NCI-H2196 (cell line): ENCODE results near the gene NUDT16.
"Not testable (repeated sequence)": the region's sequence is repeated elsewhere in the genome, so short reads cannot be mapped to it uniquely, and the experiment has no call there.

Experiments
- DNase-seq: peaks from one replicate; lab custom pipeline; 2025; ENCODE audit not compliant: unreplicated experiment; lab: John Stamatoyannopoulos, UW

Gene NUDT16

DNA sequence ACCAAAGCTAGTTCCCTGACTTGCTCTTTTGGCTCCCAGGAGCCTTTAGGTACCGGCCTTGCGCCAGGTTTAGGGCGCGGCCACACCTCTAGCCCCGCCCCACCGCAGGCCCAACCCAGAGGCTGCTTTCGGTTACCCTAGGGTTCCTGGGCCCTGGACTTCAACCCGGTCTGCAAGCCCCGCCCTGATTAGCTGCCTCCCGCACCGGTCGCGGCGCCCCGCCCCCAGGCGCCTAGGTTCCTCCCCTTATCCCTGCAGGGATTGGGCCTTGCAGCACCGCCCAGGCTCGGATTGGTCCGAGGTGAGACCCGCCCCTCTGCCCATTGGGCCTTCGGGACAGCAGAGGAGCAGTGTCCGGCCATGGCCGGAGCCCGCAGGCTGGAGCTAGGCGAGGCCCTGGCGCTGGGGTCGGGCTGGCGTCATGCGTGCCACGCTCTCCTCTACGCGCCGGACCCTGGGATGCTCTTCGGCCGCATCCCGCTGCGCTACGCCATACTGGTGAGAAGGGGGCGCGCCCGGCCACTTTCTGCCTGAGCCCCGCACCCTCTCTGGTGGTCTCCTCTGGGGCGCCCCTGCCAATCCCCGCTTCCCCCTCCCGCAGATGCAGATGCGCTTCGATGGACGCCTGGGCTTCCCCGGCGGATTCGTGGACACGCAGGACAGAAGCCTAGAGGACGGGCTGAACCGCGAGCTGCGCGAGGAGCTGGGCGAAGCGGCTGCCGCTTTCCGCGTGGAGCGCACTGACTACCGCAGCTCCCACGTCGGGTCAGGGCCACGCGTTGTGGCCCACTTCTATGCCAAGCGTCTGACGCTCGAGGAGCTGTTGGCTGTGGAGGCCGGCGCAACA is at the start of gene NUDT16:
NUDT16 (plus strand) TSS at position 330 of the 847 bp plus-strand sequence; CDS start at position 361, 31 bp downstream.
- DNase-seq: peak; percentile 100

- no peak for DNase-seq
Observed at GRCh38 chr3:131338948-131339640, 42.5 kb upstream of the NUDT16 start.

- DNase-seq: no peak
Observed at GRCh38 chr3:131341761-131342160, 39.8 kb upstream of the NUDT16 start.

DNA sequence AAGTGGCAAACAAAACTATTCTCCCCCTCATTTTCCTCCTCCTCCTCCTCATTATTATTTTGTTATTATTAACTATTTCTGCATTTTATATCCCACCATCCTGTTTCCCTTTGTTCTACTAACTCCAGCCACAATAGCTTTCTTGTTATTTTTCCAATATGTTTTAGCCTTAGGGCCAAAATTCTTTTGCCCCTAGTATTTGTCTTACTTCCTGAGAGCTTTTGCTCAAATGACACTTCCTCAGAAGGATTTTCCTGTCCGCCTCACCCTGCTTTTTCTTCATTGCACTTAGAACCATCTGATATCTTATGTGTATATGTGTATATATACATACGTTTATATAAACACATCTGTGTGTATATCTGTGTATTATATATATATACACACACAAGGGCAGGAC is 32.7 kb upstream of the NUDT16 start:
- no peak for DNase-seq

DNA sequence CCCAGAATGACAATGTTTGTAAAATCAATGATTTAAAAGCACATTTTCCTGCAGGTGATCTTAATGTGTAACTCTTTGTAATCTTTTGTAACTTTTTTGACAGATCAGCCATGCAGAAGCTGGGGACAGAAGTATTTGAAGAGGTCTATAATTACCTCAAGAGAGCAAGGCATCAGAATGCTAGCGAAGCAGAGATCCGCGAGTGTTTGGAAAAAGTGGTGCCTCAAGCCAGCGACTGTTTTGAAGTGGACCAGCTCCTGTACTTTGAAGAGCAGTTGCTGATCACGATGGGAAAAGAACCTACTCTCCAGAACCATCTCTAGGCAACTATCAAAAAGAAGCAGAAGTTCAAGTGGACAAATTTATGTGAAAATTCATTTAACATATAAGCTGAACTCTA is 32.1 kb upstream of the NUDT16 start:
- no peak for DNase-seq

DNA sequence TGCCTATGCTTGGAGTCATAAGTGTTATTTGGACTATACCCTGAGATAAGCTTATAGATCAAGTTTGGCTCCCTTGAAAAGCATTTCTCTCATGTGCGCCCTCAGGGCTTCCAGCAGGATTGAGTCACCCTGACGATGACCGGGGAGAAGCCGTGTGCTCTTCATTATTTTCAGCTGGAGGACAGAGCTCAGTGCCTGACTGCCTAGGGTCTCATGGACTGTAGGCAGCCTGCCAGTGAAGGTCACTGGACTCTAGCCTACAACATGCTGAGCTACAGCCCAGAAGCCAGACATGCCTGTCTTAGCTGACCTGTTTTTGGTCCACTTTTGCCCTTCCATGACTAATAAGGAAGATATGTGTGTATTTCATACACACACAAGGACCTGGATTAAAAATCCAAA is 31.6 kb upstream of the NUDT16 start:
- DNase-seq: no peak

- no peak for DNase-seq
Observed at GRCh38 chr3:131350506-131350905, 31.1 kb upstream of the NUDT16 start.

DNA sequence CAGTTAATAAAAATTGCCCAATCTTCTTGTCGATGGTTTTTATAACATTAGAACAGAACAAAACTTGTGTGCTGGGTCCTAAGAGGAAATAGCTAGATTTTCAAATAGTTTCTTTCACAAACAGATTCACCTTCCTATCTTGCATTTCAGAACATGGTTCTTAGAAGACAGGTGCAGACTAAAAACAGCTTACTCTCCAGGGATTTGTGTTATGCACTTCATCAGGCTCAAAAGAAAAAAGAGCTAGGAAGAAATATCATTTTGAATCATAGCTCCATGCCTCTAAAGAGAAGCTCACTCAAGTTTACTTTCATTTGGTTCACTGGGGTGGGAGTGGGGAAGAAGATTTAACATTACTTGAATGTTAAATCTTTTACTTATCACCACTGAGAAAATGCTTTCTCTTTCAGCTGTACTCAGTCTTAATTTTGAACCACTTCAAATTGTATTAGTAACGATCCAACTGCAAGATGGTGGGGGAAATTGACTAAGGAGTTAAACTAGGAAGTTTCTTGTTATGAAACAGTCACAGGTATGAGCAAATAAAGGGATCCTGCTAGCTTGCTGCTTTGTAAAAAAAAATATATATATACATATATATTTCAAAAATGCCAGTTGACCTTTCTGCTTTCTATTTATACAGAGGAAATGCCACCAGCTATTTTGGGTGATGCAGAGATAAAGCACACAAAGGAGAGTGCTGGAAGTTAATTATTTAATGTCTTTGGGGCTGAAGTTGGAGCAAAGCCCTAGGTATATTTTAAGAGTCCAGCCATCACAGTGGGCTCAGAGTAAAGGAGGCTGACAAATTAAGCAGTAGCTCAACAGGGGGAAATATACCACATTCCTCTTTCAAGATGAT is 28.3 kb upstream of the NUDT16 start:
- DNase-seq: no peak

DNA sequence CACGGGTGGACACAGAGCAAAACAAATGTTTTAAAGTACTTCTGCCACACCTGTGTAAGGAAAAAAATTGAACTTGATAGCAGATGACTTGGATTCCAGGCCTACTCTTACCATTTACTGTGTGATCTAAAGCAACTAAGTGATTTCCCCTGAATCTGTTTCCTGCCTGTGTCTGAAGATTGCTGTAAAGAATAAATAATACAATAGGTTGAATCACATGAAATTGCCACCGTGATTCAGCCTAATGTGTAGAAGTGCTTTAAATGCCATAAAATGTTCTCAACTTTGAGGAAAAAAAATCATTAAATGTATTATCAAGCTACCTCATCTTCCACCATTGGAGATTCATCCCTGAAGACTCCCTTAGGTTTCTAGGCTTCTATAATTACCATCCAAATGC is 27.6 kb upstream of the NUDT16 start:
- DNase-seq: no peak

GRCh38 chr3:131356006-131356595 is 25.5 kb upstream of the NUDT16 start:
- no peak for DNase-seq

- no peak for DNase-seq
Observed at GRCh38 chr3:131357275-131357674, 24.3 kb upstream of the NUDT16 start.

DNA sequence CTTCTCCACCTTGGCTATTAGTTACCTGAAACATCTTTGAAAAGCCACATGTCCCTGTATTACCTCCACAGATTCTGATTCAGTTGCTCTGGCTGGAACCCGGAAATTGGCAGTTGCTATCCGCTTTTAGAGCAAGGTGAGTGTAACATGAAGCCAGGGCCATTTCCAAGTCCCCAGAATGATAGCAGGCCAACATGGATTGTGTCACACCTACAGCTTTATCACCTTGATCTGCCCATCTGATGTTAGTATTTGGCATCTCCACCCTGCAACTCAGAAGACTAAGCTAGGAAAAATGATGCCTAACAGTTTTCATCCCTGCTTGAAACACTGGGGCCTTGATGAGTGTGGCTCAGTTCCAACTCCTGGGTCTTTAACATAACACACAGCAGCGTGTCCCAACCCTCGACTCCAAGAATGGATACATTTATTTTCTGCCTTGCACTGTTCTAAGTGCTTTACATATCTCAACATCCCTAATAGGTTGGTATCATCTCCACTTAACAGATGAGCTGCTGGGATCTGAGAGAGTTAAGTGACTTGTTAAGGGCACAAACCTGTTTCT is 21.3 kb upstream of the NUDT16 start:
- no peak for DNase-seq

- DNase-seq: not testable (repeated sequence)
Observed at GRCh38 chr3:131361066-131361463, 20.5 kb upstream of the NUDT16 start.

DNA sequence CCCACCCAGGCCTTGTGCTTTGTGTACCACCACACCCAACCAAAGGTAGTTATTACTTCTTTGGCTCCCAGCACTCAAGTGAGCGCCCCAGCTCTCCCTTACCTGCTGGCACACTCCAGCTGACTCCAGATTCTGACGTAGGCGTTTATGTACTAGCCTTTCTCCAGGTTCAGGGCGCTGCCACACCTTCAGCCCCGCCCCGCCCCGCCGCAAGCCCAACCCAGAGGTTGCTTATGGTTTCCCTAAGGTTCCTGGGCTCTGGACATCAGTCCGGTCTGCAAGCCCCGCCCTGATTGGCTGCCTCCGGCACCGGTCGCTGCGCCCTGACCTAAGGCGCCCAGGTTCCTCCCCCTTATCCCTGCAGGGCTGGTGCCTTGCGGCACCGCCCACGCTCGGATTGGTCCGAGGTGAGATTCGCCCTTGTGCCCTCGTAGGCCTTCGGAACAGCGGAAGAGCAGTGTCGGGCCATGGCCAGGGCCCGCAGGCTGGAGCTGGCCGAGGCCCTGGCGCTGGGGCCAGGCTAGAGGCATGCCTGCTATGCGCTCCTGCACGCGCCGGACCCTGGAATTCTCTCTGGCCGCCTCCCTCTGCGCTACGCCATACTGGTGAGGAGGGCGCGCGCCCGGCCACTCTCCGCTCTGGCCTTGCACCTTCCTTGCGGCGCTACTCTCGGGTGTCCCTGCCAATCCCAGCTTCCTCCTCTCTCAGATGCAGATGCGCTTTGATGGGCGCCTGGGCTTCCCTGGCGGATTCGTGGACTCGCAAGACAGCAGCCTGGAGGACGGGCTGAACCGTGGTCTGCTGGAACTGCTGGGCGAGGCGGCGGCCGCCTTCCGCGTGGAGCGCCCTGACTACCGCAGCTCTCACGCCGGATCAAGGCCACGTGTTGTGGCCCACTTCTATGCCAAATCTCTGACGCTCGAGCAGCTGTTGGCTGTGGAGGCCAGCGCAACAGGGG is 19.8 kb upstream of the NUDT16 start:
- peak; percentile 99 for DNase-seq

GRCh38 chr3:131363275-131363674 is 18.3 kb upstream of the NUDT16 start:
- DNase-seq: no peak

- no peak for DNase-seq
Observed at GRCh38 chr3:131370935-131371687, 10.5 kb upstream of the NUDT16 start.

- no peak for DNase-seq
Observed at GRCh38 chr3:131371688-131372066, 9.9 kb upstream of the NUDT16 start.

DNA sequence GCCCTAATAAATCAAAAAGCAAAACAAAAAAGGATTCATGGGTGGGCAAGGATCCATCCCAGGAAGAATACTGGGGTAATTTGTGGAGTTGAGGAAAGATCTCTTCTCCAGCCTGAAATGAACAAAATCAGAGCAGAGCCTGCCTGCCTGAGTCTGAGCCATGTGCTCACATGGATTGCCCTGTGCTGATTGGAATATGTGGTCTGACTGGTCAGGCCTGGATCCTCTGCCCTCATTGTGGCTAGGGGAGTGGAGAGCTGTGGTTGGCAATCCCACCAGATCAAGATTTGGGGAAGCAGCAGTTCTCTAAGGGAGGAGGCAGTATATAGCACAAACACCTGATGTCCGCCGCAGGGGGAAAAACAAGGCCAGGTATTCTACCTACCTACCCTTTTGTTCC is 6.8 kb upstream of the NUDT16 start:
- no peak for DNase-seq
